HG03378 (cell line): Measurements from ENCODE around the gene RPA3.

Source experiments
- ATAC-seq: cut with Tn5 transposase; IDR thresholded peaks from one replicate; pipeline ENCODE4 v1.9.1; 2021; ENCODE audit warnings: mild to moderate bottlenecking, moderate library complexity; ENCODE audit not compliant: unreplicated experiment

RPA3 gene

DNA sequence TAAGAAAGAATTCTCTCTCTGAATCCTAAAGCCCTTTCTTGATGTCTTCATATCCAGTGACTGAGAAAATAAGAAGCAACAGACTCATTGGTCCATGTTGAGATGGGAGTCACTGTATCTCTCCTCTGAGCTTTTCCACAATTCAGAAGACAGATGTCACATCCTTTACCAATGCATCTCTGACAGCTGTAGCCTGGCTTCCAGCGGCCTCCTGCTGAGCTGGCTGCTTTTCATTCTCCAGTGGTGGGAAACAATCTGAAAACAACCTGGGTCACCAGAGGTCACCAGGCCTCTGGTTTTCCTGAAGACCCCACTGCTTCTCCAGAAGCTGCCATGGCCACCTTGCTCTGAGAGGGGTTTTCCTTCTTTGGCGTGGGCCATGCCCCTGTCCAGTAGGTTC is 18.3 kb upstream of the RPA3 start:
- ATAC-seq = no peak

- no peak for ATAC-seq
Observed at GRCh38 chr7:7732621-7733281, 14.3 kb upstream of the RPA3 start.

- no peak for ATAC-seq
Observed at GRCh38 chr7:7731732-7732131, 13.3 kb upstream of the RPA3 start.

DNA sequence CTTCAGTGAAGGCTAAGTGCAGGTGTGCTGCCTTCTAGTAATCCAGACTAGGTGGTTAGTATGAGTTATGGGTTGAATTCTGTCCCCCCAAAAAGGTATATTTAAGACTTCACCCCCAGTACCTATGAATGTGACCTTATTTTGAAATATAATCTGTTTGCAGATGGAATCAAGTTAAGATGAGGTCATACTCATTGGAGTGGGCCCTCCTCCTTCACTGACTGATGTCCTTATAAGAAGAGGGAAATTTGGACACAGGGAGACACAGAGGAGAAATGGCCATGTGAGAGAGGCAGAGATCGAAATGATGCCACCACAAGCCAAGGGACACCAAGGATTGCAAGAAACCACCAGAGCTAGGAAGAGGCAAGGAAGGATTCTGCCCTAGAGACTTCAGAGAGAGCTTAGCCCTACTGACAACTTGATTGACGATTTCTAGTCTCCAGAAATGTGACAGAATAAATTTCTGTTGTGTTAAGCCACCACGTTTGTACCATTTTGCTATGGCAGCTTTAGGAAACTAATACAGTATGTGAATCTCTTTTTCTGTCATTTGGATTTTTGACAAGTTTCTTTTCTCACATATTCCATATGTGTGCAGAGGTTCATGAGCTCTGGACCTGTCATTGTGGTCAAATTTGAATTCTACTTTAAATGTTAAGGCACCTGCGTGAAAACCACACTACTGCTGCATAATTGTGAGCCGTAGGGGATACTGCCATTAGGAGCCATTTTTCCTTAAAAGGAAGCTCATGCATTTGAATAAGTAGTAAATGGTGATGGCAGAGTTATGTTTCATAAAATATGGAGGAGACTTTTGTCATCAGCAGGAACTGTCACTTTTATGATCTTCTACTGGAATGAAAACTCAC is 2.6 kb upstream of the RPA3 start:
- no peak for ATAC-seq

- ATAC-seq = no peak
Observed at GRCh38 chr7:7720193-7720592, 1.8 kb upstream of the RPA3 start.

DNA sequence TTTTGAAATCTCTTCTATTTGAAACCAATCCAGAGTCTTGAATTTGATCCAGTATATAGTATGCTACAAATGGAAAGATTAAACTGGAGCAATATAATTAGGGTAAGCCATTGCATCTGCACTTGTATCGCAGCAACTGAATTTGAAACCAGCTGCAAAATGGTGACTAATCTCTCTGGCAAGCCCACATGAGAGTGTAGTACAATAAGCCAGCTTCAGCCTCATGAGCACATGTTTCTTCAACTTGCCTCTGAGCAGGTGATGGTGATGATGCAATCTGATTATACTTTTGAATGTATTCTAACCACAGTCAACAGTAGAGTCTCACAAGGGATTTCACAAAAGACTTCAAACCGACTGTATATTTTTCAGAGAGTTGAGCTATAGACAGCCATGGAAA is 829 bp upstream of the RPA3 start:
- peak; percentile 98 for ATAC-seq

DNA sequence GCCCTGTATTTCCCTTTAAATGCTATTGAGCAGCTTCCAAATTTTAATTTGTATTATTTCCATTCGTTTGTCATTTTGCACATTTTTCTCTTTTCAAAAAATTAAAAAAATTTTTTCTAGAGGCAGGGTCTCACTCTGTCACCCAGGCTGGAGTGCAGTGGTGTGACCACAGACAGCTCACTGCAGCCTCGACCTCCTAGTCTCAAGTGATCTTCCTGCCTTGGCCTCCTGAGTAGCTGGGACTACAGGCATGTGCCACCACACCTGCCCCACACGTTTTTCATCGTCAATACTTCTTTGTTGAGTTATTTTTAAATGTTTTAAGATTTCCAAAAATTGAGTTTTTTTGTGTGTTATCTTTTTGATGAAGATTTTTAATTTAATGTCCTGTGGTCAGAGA is 4.7 kb downstream of the RPA3 start:
- no peak for ATAC-seq

GRCh38 chr7:7710469-7710868 is 7.9 kb downstream of the RPA3 start:
- ATAC-seq = no peak

DNA sequence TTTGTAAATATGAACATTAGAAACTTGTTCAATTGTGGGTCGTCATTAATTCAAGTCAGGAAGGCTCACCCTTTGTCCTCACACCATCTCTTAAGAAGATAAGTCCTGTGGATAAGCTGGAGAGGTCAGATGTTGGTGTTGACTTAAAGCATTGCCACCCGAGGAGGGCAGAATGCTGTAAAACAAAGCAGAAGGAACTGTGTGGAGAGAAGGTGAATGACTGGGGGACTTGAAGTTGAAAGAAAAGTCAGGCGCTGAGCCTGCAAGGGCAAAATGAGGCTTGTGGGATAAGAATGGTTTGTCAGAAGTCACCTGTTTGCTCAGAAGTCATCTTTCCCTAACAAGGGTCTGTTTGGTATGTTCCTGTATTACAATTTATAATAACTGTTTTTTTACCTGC is 9.1 kb downstream of the RPA3 start:
- no peak for ATAC-seq

DNA sequence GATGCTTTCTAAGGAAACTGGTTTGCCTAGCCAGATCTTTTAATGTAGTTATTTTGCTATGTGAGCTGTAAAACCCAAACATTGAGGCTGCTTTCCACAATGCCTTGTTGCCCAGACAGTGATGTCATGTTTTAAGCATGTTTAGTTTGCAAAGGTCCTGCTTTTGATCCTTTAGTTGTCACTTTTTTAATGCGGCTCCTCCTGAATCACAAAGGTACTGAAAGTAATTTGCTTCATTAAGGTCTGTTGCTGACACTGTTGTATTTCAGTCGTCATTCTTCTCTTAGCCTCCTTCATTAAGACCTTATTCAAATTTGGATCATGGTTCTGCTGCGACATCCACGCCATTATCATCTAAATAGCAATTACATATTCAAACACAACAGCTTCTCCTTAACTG is 10.6 kb downstream of the RPA3 start:
- ATAC-seq = no peak

DNA sequence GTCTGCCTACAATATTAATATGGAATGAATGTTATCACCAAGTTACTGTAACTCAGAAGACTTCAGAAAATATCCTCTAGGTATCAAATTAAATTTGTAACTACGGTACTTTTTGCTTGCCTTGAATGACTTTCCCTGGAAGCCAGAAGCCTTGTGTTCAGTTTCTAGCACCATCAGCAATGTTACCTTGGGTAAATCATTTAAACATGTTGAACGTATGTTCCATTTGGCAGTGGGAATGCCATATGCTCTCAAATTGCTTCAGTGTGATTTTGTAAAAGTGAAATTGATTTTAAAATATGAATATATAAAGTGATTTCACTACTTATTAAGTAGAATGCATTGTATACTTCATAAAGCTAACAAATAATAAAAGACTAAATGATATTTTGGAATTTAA is 11.2 kb downstream of the RPA3 start:
- ATAC-seq = no peak

DNA sequence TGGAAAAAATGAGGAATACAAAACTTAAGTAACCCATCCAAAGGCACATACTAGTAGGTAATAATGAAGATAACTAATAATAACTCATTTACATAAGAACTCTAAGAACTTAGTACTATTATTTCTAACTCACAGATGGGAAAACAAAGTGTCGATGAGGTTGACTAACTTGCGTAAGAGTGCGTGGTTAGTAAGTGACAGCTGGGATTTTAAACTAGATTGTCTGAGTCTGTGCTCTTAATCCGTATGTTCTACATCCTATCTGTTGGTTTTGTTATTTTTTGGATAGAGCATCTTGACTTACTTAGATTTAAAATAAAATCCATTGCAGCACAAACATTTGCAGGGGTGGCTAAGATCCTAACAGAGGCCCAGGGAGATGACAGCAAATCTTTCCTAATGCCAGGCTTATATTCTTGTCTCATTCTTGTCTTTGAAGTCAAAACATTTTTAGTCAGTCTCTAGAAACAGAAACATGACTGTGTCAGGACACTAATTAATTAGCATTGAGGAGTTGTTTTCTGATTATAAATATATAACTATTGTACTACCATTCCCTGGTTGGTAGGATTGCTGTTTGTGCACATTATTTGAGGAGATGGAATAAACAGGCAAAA is 11.7 kb downstream of the RPA3 start:
- peak; percentile 8 for ATAC-seq

DNA sequence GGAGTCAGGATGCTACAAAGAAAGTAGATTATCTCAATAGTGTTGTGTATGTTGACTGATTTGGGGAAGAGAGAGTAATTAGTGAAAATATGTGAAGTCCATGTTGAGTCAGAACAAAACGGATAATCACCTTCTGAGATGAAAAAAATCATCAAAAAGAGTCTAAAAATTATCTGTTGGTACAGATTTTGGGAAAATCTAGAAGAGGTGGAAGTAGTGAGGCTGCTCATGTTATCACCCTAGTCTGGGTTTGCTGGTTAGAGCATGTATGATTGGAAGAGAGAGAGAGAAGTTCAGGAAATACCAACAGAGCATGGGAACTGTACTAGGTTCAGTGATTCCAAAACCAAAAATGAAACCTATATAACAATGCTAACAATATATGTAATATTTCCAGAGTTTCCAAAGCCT is 12.3 kb downstream of the RPA3 start:
- ATAC-seq = peak; percentile 73

GRCh38 chr7:7705318-7705717 is 13.1 kb downstream of the RPA3 start:
- no peak for ATAC-seq

GRCh38 chr7:7704867-7705266 is 13.5 kb downstream of the RPA3 start:
- no peak for ATAC-seq

DNA sequence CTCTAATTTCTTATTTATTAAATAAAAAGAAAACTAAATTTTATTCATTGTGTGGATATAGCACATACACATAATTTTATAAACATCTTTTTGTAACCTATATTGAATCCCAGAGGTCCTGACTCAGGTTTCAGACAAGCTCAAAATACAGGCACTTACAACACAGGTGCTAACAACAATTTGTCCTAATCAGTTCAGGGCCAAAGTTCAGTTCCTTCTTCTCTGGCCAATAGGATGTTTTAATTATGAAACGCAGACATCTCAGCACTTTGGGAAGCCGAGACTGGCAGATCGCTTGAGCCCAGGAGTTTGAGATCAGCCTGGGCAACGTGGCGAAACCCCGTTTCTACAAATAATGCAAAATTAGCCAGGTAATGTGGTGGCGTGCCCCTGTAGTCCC is 15.0 kb downstream of the RPA3 start:
- ATAC-seq = no peak

DNA sequence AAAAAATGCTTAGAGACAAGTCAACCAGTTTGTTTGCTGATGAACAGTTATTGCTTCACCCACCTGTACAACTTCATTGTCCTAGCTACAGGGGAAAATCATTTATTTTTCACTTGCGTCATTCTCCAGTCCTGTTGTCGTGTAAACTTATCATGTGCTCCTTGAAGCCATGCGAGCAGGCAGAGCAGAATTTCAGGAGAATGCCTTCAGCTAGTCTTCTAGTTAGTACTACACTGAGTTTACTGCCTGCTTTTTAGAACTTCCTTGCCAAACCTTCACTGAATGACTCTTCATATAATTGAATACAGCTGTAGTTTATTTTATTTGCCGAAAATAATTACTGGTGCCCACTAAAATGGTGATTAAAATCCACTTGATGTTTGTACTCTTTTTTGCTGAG is 15.6 kb downstream of the RPA3 start:
- no peak for ATAC-seq

DNA sequence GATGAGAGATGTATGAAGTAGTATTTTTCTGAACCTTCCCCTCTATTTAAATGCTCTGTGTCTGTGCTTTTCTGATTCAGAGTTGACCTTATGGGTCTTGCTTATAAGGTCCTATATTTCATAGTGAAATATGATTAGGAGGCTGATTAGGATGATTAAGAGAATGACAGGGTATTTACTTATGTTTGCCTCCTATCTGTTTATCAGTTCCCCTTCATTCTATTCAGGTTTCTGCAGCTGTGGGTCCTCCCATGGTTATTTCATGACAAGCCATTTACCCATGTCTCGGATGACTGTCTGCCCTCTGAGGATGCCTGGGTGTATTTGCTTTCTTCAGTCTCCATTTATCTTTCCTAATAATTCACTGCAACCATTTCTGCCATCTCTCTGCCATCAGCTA is 16.9 kb downstream of the RPA3 start:
- ATAC-seq = no peak

GRCh38 chr7:7699970-7700369 is 18.4 kb downstream of the RPA3 start:
- ATAC-seq = no peak

DNA sequence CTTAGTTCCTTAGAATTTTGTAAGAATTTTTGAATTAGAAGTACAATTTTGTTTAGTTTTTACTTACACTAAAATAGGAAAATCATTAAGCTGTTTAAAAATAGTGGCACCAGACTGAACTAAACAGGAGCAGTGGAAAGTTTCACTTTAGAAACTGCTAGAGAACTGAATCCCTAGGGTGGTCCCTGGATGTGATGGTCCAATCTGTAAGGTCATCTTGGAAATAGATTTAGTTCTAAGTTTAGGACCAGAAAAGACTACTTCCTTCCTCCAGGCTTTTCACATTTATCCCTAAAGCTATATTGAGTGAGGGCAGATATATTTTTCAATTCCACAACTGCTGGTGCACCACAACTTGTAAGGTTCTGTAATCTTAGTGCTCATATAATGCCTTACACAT is 19.0 kb downstream of the RPA3 start:
- no peak for ATAC-seq

- ATAC-seq = no peak
Observed at GRCh38 chr7:7698930-7699329, 19.5 kb downstream of the RPA3 start.

- no peak for ATAC-seq
Observed at GRCh38 chr7:7696458-7697119, 21.8 kb downstream of the RPA3 start.
